ENCODE results near the gene CHSY1. TPM values are rescaled to one million over a fixed set of nuclear protein-coding genes. Genes with fewer than 3 reads are reported as not detected.

Gene CHSY1
- total RNA-seq, 6 experiments from 2014 or later = 29.2 to 44.2 (median 40.0) TPM

DNA sequence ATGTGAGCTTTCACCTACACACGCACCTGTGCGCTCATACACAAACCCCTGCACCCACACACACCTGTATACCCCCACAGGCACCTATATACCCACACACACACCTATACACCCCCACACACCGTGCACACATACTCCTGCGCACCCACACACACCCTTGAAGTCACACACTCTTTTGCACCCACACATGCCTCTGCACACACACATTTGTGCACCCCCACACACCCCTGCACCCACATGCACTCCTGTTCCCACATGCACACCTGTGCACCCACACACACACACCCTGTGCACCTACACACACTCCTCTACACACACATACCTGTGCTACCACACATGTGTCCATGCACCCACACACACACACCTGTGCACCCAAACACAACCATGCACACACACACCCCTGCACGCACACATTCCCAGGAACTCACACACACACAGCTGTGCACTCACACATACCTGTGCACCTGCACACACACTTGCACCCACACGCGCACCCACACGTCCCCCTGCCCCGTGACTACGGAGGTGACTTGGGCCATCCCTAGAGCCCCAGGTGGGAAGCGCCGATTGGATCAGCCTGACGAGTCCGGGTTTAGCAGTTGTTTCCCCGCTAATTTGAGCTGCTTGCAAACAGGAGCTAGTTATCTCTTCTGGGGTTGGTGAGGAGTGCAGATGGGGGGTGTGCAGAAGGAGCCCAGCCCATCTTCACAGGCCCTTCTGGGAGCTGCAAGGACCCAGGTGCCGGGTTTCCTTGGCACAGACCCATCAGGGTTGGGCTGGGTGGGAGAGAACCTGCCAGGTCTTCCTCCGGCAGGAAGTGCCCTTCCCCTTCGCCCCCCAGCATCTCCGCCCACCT is 97.8 kb downstream of the CHSY1 start:
- H3K4me3 Mint-ChIP-seq = no peak overlapping the region
- TF ChIP-seq, protein P1, sequence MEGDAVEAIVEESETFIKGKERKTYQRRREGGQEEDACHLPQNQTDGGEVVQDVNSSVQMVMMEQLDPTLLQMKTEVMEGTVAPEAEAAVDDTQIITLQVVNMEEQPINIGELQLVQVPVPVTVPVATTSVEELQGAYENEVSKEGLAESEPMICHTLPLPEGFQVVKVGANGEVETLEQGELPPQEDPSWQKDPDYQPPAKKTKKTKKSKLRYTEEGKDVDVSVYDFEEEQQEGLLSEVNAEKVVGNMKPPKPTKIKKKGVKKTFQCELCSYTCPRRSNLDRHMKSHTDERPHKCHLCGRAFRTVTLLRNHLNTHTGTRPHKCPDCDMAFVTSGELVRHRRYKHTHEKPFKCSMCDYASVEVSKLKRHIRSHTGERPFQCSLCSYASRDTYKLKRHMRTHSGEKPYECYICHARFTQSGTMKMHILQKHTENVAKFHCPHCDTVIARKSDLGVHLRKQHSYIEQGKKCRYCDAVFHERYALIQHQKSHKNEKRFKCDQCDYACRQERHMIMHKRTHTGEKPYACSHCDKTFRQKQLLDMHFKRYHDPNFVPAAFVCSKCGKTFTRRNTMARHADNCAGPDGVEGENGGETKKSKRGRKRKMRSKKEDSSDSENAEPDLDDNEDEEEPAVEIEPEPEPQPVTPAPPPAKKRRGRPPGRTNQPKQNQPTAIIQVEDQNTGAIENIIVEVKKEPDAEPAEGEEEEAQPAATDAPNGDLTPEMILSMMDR (IDR thresholded peaks at IDR 0.05) = no peak
- no peaks in the 10 kb centered on the region for H3K9me3 Mint-ChIP-seq
- no peak overlapping the region for H3K27ac Mint-ChIP-seq
- peaks cover 6% of the 10 kb centered on the region; the same call in 1 of the 2 replicates for H3K4me1 Mint-ChIP-seq (ENCODE audit: low read depth)
- H3K27me3 Mint-ChIP-seq (ENCODE audit: insufficient read depth) = no peaks in the 10 kb centered on the region; the same call in 1 of the 2 replicates
- DNase-seq = no peak
- H3K36me3 Mint-ChIP-seq (ENCODE audit: low read depth) = no peaks in the 10 kb centered on the region

DNA sequence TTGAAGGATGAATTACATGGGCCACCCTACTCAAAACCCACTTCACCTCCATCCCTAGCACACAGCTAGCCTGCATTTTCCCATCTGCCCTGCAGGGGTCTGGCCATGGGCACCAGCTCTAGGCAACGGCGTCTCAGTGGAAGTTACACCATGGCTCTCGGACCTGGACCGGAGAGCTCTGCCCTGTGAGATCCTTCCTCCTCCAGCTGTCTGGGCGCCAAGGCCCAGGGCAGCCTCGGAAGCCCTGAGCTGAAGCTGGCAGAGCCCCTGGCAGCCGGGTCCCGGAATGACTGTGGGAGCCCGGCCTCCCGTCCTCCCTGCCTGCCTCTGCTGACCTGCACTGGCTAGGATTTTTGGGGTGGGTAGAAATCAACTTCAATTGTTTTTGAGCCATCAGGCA is 98.9 kb downstream of the CHSY1 start:
- TF ChIP-seq, protein P1 (IDR thresholded peaks at IDR 0.05) = peak; percentile 70
- peaks cover 6% of the 10 kb centered on the region; the same call in 1 of the 2 replicates for H3K4me1 Mint-ChIP-seq (ENCODE audit: low read depth)
- H3K27ac Mint-ChIP-seq = no peak overlapping the region
- H3K36me3 Mint-ChIP-seq (ENCODE audit: low read depth) = no peaks in the 10 kb centered on the region
- no peaks in the 10 kb centered on the region; the same call in 1 of the 2 replicates for H3K27me3 Mint-ChIP-seq (ENCODE audit: insufficient read depth)
- H3K4me3 Mint-ChIP-seq = no peak overlapping the region
- DNase-seq = no peak
- no peaks in the 10 kb centered on the region for H3K9me3 Mint-ChIP-seq

DNA sequence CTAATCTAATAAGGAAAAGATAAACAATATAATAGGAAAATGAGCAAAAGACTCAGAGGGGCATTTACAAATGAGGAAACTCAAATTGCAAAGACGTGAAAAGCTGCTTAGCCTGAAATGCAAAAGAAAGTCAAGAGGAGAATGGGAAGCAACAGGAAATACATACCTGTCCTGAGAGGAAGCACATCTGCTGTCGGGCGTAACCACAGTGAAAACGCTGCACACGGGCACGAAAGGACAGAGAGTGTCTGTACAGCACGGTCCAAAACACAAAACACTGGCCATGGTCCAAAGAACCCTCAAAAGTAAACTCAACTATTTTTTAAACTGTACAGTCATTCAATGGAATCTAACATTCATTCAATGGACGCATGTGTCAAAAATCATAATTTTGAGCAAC is 100.6 kb downstream of the CHSY1 start:
- DNase-seq = no peak
- H3K27ac Mint-ChIP-seq = no peak overlapping the region

DNA sequence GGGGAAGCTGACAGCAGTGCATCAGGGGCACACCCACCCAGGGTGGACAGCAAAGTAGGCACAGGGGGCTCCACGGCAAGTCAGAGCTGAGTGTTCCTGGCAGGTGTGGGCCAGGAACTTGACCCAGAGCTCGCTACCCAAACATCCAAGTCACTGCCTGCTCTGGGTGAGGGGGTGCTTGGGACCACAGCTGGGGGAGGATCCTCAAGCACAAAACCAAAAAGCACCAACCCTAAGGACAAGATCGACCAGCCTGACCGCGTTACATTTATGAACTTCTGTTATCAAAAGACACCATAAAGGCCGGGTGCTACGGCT is 101.2 kb downstream of the CHSY1 start:
- H3K4me3 Mint-ChIP-seq = no peak overlapping the region
- TF ChIP-seq, protein P1 (IDR thresholded peaks at IDR 0.05) = no peak
- peaks cover 2% of the 10 kb centered on the region; the same call in 1 of the 2 replicates for H3K27me3 Mint-ChIP-seq (ENCODE audit: insufficient read depth)
- no peak overlapping the region for H3K27ac Mint-ChIP-seq
- no peaks in the 10 kb centered on the region for H3K9me3 Mint-ChIP-seq
- DNase-seq = no peak
- H3K36me3 Mint-ChIP-seq (ENCODE audit: low read depth) = no peaks in the 10 kb centered on the region
- H3K4me1 Mint-ChIP-seq (ENCODE audit: low read depth) = no peaks in the 10 kb centered on the region; the same call in 1 of the 2 replicates

More for the DNA sequence above, 100.6 kb downstream of the CHSY1 start:
- Mint-ChIP-seq H3K27me3 (ENCODE audit: insufficient read depth) (no peaks in the 10 kb centered on the region; the same call in 1 of the 2 replicates), H3K4me1 (ENCODE audit: low read depth) (no peaks in the 10 kb centered on the region; the same call in 1 of the 2 replicates), H3K4me3 (no peak overlapping the region), H3K36me3 (ENCODE audit: low read depth) (no peaks in the 10 kb centered on the region), H3K9me3 (no peaks in the 10 kb centered on the region)
- TF ChIP-seq, protein P1 (IDR thresholded peaks at IDR 0.05) = no peak

DNA sequence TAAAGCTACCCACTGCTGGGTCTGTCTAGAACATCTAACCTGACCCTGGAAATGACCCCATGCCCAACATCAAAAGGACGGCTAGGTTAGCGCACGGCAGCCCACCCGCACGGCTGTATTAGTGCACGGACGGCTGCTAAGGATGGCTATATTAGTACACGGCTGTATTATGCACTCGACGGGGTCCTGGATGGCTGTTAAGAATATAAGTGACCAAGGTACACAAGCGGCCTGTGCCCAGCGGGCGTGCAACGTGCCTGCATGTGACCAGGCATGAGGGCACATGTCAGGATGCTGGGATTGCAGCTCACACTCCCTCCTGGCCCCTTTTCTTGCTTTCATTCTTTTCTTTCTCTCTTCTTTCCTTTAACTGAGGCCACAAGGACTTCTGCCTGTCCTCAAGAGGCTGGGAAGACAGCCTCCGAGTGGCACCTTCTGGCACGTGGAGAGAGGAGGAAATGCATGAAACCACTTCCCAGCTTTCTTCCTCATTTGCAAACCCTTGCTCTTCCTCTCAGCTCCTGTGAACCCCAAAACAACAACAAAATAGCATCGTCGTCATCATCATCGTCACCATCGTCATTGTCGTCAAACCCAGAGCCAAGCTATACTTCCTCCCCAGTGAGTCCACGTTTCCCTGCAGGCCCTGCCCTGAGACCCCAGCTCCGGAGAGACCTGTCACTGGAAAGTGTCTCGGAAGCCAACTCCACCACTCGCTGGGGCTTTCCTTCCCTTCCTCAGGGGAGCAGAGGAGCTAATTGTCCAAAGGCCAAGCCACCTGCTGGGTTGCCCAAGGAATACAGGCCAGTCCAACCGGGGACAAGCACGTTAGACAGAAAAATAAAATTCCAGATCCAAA is 101.8 kb downstream of the CHSY1 start:
- TF ChIP-seq, protein P1 (IDR thresholded peaks at IDR 0.05) = no peak
- Mint-ChIP-seq H3K27me3 (ENCODE audit: insufficient read depth) (peaks cover 2% of the 10 kb centered on the region; the same call in 1 of the 2 replicates), H3K27ac (no peak overlapping the region), H3K9me3 (no peaks in the 10 kb centered on the region), H3K4me1 (ENCODE audit: low read depth) (no peaks in the 10 kb centered on the region; the same call in 1 of the 2 replicates), H3K4me3 (no peak overlapping the region), H3K36me3 (ENCODE audit: low read depth) (no peaks in the 10 kb centered on the region; the same call in 1 of the 2 replicates)
- no peak for DNase-seq

Measured in HFFc6 (cell line).